Neural cell (in vitro differentiated cells): ENCODE data around the gene AGR2. TPM values are rescaled to one million over a fixed set of nuclear protein-coding genes. Genes with fewer than 3 reads are reported as not detected.

ENCODE experiments used
- H2AFZ ChIP-seq: fragments of 200-600, 300-800 bp; sonication (generic), shearing (Covaris generic); 2 replicates; pipeline ENCODE4 v1.6.0; 2014; ENCODE audit warnings: low read depth, mild to moderate bottlenecking, antibody characterized with exemption, low read length, moderate library complexity
- H3F3A ChIP-seq: fragments of 200-600 bp; shearing (Covaris generic); 2 replicates; pipeline ENCODE4 v1.6.1; 2016; ENCODE audit warnings: mild to moderate bottlenecking, moderate library complexity, mixed read lengths, antibody characterized with exemption, low read length; ENCODE audit not compliant: insufficient read depth, poor library complexity, severe bottlenecking
- H3K27ac ChIP-seq: fragments of 200-600, 300-800 bp; sonication (generic), shearing (Covaris generic); 2 replicates; pipeline ENCODE4 v1.5.1; 2014; ENCODE audit warnings: mild to moderate bottlenecking, low read length, moderate library complexity
- H3K27me3 ChIP-seq: fragments of 300-800, 200-600 bp; sonication (generic), shearing (Covaris generic); 2 replicates; pipeline ENCODE4 v1.6.0; 2014; ENCODE audit warnings: mild to moderate bottlenecking, low read depth, low read length, moderate library complexity; ENCODE audit not compliant: insufficient read depth
- H3K36me3 ChIP-seq: fragments of 300-800, 200-600 bp; sonication (generic), shearing (Covaris generic); 2 replicates; pipeline ENCODE4 v1.5.1; 2014; ENCODE audit warnings: mild to moderate bottlenecking, antibody characterized with exemption, low read length, moderate library complexity; ENCODE audit not compliant: insufficient read depth
- H3K4me2 ChIP-seq: fragments of 300-800, 200-600 bp; sonication (generic), shearing (Covaris generic); 2 replicates; pipeline ENCODE4 v1.6.0; 2014; ENCODE audit warnings: mild to moderate bottlenecking, low read length
- H3K4me3 ChIP-seq: fragments of 300-800, 200-600 bp; sonication (generic), shearing (Covaris generic); 2 replicates; pipeline ENCODE4 v1.5.1; 2014; ENCODE audit warnings: mild to moderate bottlenecking, low read length, moderate library complexity
- H3K79me2 ChIP-seq: fragments of 200-600 bp; shearing (Covaris generic); replicated peaks from 2 replicates; pipeline ENCODE4 v1.6.0; 2014; ENCODE audit warnings: mild to moderate bottlenecking, low read length, moderate library complexity; ENCODE audit not compliant: insufficient read depth
- H3K9ac ChIP-seq: fragments of 300-800, 200-600 bp; sonication (generic), shearing (Covaris generic); 2 replicates; pipeline ENCODE4 v1.6.1; 2016; ENCODE audit warnings: mild to moderate bottlenecking, low read length, mixed read lengths
- H3K9me2 ChIP-seq: fragments of 200-600 bp; shearing (Covaris generic); 2 replicates; pipeline ENCODE4 v1.6.1; 2016; ENCODE audit warnings: mild to moderate bottlenecking, low read length, mixed read lengths; ENCODE audit not compliant: insufficient read depth
- H3K9me3 ChIP-seq: fragments of 200-600, 300-800 bp; sonication (generic), shearing (Covaris generic); 2 replicates; pipeline ENCODE4 v1.6.1; 2016; ENCODE audit warnings: mild to moderate bottlenecking, mixed run types, low read length, moderate library complexity, mixed read lengths
- H4K20me1 ChIP-seq: fragments of 200-600 bp; shearing (Covaris generic); 2 replicates; pipeline ENCODE4 v1.6.1; 2016; ENCODE audit warnings: mild to moderate bottlenecking, mixed run types; ENCODE audit not compliant: insufficient read depth
- EP300 ChIP-seq: fragments of 450-650 bp; conservative IDR thresholded peaks from 2 replicates; pipeline ENCODE4 v1.6.1; 2014; ENCODE audit warnings: antibody characterized with exemption, mild to moderate bottlenecking, moderate library complexity; ENCODE audit not compliant: poor library complexity, severe bottlenecking
- EZH2 ChIP-seq: fragments of 200-600, 300-800 bp; shearing (Covaris generic), sonication (generic); IDR thresholded peaks from 2 replicates; pipeline ENCODE4 v1.6.1; 2014; ENCODE audit warnings: antibody characterized with exemption, low read length, borderline replicate concordance, mild to moderate bottlenecking; ENCODE audit not compliant: insufficient read depth, poor library complexity, severe bottlenecking
- MXI1 ChIP-seq: fragments of 450-650 bp; conservative IDR thresholded peaks from 2 replicates; pipeline ENCODE4 v1.6.1; 2014; ENCODE audit warnings: antibody characterized with exemption, mild to moderate bottlenecking; ENCODE audit not compliant: poor library complexity, severe bottlenecking
- POLR2AphosphoS5 ChIP-seq: IDR thresholded peaks from 2 replicates; pipeline ENCODE4 v1.6.1; 2012
- RAD21 ChIP-seq: fragments of 450-650 bp; conservative IDR thresholded peaks from 2 replicates; pipeline ENCODE4 v1.6.1; 2014; ENCODE audit warnings: antibody characterized with exemption, mild to moderate bottlenecking, moderate library complexity
- SMC3 ChIP-seq: fragments of 450-650 bp; conservative IDR thresholded peaks from 2 replicates; pipeline ENCODE4 v1.6.1; 2014; ENCODE audit warnings: antibody characterized with exemption, mild to moderate bottlenecking, moderate library complexity; ENCODE audit not compliant: poor library complexity
- TAF1 ChIP-seq: IDR thresholded peaks from 2 replicates; pipeline ENCODE4 v1.6.1; 2012; ENCODE audit warnings: low read depth
- polyA plus RNA-seq: library from polyadenylated mRNA; depleted of rRNA; stranded (reverse); fragments of >200 nt; gene quantifications from 2 replicates; pipeline ENCODE4 v1.2.3, GENCODE V29; 2014
- TF ChIP-seq, protein P1 (sequence below): fragments of 450-650 bp; IDR thresholded peaks from 2 replicates; pipeline ENCODE4 v1.5.1; 2014; ENCODE audit warnings: antibody characterized with exemption, mild to moderate bottlenecking, moderate library complexity; ENCODE audit not compliant: poor library complexity, severe bottlenecking
- TF ChIP-seq, protein P2 (sequence below): IDR thresholded peaks from 2 replicates; pipeline ENCODE4 v1.6.1; 2012; ENCODE audit warnings: borderline replicate concordance

Gene AGR2
- polyA plus RNA-seq, 1 donor from 2014 or later, result not detected

DNA sequence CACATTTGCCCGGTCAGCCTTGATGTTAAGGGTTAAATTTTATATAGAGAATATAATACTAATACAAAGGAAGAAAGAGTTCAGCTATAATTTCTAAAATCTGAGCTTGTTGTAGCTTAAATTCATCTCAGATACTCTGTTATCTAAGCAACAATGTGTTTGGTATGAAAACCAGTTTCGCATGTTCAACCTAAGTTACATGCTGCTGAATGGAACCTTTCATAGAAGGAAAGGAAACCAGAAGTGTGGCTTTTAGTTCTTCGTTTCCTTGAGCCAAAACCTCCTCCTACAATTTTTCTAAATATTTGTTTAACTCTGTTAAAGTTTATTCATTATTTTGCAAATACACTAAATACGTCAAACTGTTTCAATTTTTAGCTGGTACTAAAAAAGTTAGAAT, 18.5 kb downstream of the AGR2 start:
- H2AFZ ChIP-seq, result no peak overlapping the region
- no peak overlapping the region for H3K4me3 ChIP-seq
- no peaks in the 10 kb centered on the region for H4K20me1 ChIP-seq
- H3K9me2 ChIP-seq, result no peaks in the 10 kb centered on the region
- no peak overlapping the region for H3K27ac ChIP-seq
- H3K9ac ChIP-seq, result no peak overlapping the region
- no peak for TF ChIP-seq POLR2AphosphoS5
- TF ChIP-seq TAF1, result no peak
- no peak for TF ChIP-seq SMC3
- TF ChIP-seq EP300, result no peak
- no peak for TF ChIP-seq EZH2
- no peak for TF ChIP-seq RAD21
- TF ChIP-seq, protein P1, sequence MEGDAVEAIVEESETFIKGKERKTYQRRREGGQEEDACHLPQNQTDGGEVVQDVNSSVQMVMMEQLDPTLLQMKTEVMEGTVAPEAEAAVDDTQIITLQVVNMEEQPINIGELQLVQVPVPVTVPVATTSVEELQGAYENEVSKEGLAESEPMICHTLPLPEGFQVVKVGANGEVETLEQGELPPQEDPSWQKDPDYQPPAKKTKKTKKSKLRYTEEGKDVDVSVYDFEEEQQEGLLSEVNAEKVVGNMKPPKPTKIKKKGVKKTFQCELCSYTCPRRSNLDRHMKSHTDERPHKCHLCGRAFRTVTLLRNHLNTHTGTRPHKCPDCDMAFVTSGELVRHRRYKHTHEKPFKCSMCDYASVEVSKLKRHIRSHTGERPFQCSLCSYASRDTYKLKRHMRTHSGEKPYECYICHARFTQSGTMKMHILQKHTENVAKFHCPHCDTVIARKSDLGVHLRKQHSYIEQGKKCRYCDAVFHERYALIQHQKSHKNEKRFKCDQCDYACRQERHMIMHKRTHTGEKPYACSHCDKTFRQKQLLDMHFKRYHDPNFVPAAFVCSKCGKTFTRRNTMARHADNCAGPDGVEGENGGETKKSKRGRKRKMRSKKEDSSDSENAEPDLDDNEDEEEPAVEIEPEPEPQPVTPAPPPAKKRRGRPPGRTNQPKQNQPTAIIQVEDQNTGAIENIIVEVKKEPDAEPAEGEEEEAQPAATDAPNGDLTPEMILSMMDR, result no peak
- TF ChIP-seq, protein P2, sequence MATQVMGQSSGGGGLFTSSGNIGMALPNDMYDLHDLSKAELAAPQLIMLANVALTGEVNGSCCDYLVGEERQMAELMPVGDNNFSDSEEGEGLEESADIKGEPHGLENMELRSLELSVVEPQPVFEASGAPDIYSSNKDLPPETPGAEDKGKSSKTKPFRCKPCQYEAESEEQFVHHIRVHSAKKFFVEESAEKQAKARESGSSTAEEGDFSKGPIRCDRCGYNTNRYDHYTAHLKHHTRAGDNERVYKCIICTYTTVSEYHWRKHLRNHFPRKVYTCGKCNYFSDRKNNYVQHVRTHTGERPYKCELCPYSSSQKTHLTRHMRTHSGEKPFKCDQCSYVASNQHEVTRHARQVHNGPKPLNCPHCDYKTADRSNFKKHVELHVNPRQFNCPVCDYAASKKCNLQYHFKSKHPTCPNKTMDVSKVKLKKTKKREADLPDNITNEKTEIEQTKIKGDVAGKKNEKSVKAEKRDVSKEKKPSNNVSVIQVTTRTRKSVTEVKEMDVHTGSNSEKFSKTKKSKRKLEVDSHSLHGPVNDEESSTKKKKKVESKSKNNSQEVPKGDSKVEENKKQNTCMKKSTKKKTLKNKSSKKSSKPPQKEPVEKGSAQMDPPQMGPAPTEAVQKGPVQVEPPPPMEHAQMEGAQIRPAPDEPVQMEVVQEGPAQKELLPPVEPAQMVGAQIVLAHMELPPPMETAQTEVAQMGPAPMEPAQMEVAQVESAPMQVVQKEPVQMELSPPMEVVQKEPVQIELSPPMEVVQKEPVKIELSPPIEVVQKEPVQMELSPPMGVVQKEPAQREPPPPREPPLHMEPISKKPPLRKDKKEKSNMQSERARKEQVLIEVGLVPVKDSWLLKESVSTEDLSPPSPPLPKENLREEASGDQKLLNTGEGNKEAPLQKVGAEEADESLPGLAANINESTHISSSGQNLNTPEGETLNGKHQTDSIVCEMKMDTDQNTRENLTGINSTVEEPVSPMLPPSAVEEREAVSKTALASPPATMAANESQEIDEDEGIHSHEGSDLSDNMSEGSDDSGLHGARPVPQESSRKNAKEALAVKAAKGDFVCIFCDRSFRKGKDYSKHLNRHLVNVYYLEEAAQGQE, result no peak
- H3K4me2 ChIP-seq, result no peak overlapping the region
- no peaks in the 10 kb centered on the region for H3F3A ChIP-seq
- H3K36me3 ChIP-seq, result no peaks in the 10 kb centered on the region
- no peaks in the 10 kb centered on the region for H3K9me3 ChIP-seq
- no peaks in the 10 kb centered on the region for H3K27me3 ChIP-seq
- H3K79me2 ChIP-seq, result no peaks in the 10 kb centered on the region

DNA sequence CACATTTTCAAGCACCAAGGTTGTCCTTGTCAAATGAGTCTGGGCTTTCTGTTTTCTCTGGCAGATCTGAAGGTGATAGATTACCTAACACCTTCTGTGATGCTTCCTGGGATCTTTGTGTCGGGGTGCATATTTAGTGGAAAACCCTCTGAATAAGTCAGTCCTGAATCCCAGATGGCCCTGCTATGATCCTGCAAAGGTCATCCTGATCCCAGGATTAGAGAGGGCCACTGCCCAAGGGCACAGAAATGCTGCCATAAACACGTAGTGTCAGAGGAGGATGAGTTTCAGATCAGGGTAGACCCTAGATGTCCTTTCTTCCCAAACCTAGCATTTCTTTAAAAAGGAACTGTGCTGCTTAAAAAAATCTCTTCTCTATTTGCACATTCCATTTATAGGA, 19.0 kb downstream of the AGR2 start:
- TF ChIP-seq, protein P2, result no peak
- TF ChIP-seq SMC3, result no peak
- TF ChIP-seq EP300, result no peak
- no peak for TF ChIP-seq RAD21
- no peak for TF ChIP-seq MXI1
- no peak for TF ChIP-seq POLR2AphosphoS5
- TF ChIP-seq EZH2, result no peak
- TF ChIP-seq, protein P1, result no peak
- no peak for TF ChIP-seq TAF1

More for the DNA sequence above, 19.0 kb downstream of the AGR2 start:
- Histone ChIP-seq H3K4me3 (no peak overlapping the region), H3K9me2 (no peaks in the 10 kb centered on the region), H3K27me3 (no peaks in the 10 kb centered on the region), H3K4me2 (no peak overlapping the region), H3K36me3 (no peaks in the 10 kb centered on the region), H3K9me3 (no peaks in the 10 kb centered on the region), H3K9ac (no peak overlapping the region), H3K27ac (no peak overlapping the region), H4K20me1 (no peaks in the 10 kb centered on the region), H2AFZ (no peak overlapping the region), H3F3A (no peaks in the 10 kb centered on the region), H3K79me2 (no peaks in the 10 kb centered on the region)
